ENCODE data around the gene MAPKAPK3. TPM values are rescaled to one million over a fixed set of nuclear protein-coding genes. Genes with fewer than 3 reads are reported as not detected.
A peak's percentile ranks its signal among the peaks of the same experiment; 100 is the strongest.

The MAPKAPK3 gene
- total RNA-seq, 2 donors from 2014 or later, result 84.8 to 106 TPM

DNA sequence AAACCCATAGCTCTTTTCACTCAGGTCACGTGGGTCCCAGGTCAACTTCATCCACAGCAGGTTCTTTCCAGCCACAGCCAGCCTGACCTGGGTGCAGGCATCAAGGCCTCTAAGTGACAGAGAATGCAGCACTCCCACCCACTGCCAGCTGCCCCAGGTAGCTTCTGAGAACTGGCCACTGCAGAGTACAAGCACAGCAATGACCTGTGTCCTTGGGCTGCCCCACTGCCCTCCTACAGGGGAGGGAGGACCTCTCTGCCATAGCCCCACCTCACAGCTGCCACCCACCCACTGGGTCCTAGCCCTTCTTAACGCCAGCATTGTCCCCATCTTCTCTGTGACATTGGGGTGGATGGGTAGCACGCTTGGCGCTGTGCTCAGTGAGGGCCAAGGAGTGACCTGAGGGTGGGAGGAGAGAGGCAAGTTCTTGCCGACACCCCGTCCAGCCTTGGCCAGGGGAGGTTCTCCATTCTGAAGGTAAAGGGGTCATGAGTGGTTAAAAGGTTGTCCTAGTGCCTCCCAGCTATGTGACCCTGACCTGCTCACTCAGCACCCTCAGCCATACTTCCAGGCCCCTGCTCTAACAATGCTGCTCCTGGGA lies 17.7 kb upstream of the MAPKAPK3 start:
- Mint-ChIP-seq H3K9me3 (no peaks in the 10 kb centered on the region), H3K27ac (peak overlapping the region; percentile 99), H3K36me3 (peaks cover 3% of the 10 kb centered on the region), H3K27me3 (no peaks in the 10 kb centered on the region), H3K4me3 (peak overlapping the region; percentile 88), H3K4me1 (ENCODE audit: low read depth in 2 of 2) (peaks cover 64 to 65% of the 10 kb centered on the region in 2 donors)
- DNase-seq (ENCODE audit: low spot score) (no peak), ATAC-seq (no peak)

DNA sequence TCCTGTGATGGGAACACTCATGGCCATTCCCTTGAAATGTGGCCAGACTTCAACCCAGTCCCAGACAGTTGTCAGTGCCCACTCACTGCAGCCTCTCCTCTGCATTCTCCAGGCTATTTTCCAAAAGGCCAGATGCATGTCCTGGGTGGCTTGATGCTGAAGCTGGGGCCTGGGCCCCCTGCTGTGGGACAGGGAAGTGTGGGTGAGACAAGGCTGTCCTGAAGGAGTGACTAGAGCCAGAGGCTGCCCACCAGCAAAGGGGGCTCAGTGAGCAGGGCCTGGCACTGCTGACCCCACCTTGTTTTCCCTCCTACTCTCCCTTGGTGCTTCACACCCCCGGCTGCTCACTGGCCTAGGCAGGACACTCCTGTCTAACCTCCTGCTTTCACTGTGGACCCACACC lies 17.2 kb upstream of the MAPKAPK3 start:
- no peak for DNase-seq (ENCODE audit: low spot score)
- Mint-ChIP-seq H3K27ac (peak overlapping the region; percentile 99), H3K4me3 (peak overlapping the region; percentile 88), H3K27me3 (no peaks in the 10 kb centered on the region), H3K4me1 (ENCODE audit: low read depth in 2 of 2) (peaks cover 64 to 67% of the 10 kb centered on the region in 2 donors), H3K9me3 (no peaks in the 10 kb centered on the region), H3K36me3 (peaks cover 4% of the 10 kb centered on the region)
- no peak for ATAC-seq

DNA sequence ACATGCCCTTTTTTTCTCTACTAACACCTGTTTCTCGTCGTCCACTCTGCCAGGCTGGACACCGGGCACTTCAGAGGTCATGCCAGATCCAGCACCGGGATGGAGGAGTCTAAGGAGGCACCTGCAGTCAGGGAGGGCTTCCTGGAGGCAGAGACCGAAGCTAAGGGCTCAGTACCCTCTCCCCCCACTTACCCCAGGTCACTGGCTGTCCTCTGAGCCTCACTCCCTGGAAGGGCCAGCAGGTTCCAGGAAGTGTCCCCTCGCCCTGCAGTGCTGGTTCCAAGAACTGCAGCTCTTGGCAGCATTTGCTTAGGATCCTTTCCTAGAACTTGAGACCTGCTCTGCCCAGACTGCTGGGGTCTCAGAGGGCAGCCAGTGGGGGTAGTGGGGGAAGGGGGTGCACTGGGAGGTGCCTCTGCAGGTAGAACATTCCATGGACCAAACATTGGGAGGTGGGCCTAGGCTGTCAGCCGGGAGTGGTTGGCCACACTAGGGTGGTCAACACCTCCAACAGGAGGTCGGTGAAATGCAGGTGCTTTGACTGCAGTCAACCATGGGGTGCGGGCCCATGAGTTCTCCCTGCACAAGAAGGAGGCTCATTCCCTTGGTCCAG lies 16.7 kb upstream of the MAPKAPK3 start:
- Mint-ChIP-seq H3K9me3 (no peaks in the 10 kb centered on the region), H3K27me3 (no peaks in the 10 kb centered on the region), H3K4me3 (peak overlapping the region; percentile 88), H3K36me3 (peaks cover 7% of the 10 kb centered on the region), H3K4me1 (ENCODE audit: low read depth in 2 of 2) (peaks cover 65 to 67% of the 10 kb centered on the region in 2 donors), H3K27ac (peak overlapping the region; percentile 99)
- ATAC-seq, result peak in 1 of 2 donors; percentile 7
- no peak for DNase-seq (ENCODE audit: low spot score)

DNA sequence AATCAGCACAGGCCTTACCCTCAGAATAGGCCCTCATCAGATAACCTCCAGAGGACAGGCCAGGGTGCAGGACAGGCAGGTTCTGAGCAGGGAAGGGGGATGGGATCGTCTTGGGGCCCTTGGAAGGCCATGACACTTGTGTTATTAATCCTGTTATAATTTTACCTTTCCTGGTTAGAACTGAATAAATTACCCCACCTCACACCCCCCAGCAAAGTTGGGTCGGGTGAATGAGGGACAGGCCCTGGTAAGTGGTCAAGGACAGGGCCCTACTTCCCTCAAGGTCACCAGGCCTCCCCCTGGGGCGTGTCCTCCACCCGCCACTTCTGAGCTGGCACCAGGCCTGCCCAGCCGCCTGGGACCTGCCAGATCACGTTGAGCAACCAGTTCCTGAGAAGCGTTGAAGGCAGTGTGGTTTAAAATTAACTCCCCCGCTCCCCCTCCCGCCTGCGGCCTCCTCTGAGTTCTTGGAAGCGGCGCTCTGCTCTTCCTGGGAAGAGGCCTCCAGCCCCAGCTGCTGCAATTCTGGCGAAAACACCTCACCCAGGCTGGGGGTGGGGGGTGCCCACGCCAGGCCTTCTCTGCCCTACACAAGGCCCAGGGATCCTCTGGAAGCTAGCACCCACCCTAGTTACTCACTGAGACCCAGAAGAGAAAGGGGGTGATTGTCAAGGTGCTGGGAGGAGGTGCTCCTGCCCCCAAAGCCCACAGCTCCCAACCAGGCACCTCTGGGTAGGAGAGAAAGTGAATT lies 15.9 kb upstream of the MAPKAPK3 start:
- Mint-ChIP-seq H3K36me3 (peaks cover 14% of the 10 kb centered on the region), H3K4me3 (peak overlapping the region; percentile 88), H3K27ac (peak overlapping the region; percentile 99), H3K27me3 (no peaks in the 10 kb centered on the region), H3K9me3 (no peaks in the 10 kb centered on the region), H3K4me1 (ENCODE audit: low read depth in 2 of 2) (peaks cover 73 to 74% of the 10 kb centered on the region in 2 donors)
- DNase-seq (ENCODE audit: low spot score) (peak; percentile 96), ATAC-seq (peak; percentile 85 to 90)

DNA sequence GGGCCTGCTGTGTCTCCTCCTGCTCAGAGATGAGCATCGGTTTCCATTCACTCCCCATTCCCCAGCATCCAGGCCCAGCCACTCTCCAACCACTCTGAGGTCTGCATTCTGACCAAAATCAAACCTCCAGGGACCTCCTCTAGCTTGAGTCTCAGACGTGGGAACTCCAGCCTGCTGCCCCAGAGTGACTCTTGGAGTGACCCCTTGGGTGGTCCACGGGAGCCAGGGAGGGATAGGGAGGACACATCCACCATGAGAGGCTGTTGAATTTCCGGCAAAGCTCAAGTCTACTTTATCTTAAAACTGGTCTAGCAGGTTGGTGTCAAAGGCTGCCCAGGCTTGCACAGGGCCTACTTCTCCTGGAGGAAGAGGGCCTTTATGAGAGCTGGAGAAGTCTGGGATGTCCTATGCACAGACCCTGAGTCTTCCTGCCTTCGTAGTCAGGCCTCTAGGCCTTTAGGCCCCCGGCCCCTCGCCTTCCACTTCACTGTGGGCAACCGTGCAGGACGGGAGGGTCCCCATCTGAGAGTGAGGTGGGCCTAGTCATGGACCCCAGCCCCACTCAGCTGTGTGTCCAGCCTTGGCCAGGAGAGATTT lies 14.3 kb upstream of the MAPKAPK3 start:
- peak overlapping the region; percentile 88 for H3K4me3 Mint-ChIP-seq
- peak overlapping the region; percentile 99 for H3K27ac Mint-ChIP-seq
- peaks cover 18% of the 10 kb centered on the region for H3K36me3 Mint-ChIP-seq
- ATAC-seq (no peak), DNase-seq (ENCODE audit: low spot score) (no peak)
- peaks cover 82 to 89% of the 10 kb centered on the region in 2 donors for H3K4me1 Mint-ChIP-seq (ENCODE audit: low read depth in 2 of 2)
- H3K27me3 Mint-ChIP-seq, result no peaks in the 10 kb centered on the region
- H3K9me3 Mint-ChIP-seq, result no peaks in the 10 kb centered on the region

DNA sequence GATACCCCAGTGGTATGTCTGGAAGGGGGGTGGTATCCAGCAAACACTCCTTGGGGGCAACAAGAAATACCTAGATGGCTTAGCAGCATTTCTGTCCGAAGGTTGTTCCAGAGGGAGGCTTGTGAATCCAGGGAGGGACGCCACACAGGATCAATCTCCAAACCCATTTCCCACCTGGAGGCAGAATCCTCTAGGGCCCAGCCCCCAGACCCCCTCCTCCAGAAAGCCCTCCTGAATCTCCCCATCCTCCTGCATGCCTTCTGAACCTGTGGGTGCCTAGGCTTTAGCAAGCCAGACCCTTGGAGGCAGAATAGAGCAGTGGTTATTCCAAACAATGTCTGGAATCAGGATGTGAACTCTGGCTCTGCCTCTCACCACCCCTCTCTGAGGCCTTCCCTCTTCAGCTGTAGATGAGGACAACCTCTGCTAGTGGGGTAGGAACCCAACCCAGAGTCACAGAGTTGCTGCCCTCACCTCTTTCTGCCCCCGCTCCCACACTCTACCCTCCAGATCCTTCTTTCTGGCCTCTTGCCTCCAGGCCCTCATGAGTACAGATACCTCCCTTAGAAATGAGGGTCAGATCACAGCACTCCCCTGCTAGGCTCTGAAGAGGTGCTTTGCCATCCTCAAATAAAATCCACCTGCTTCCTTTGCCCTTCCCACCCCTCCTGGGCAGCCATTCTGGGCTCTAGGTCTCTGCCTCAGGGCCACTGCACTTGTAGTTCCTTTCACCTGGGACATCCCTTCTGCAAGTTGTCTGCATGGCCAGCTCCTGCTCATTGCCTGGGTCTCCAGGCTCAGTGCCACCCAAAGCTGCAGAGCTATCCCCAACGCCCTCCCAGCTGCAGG lies 13.5 kb upstream of the MAPKAPK3 start:
- Mint-ChIP-seq H3K4me3 (peak overlapping the region; percentile 91), H3K27ac (peak overlapping the region; percentile 99), H3K36me3 (peaks cover 26% of the 10 kb centered on the region), H3K27me3 (no peaks in the 10 kb centered on the region), H3K9me3 (no peaks in the 10 kb centered on the region), H3K4me1 (ENCODE audit: low read depth in 2 of 2) (peaks cover 84 to 92% of the 10 kb centered on the region in 2 donors)
- ATAC-seq (no peak), DNase-seq (ENCODE audit: low spot score) (no peak)

DNA sequence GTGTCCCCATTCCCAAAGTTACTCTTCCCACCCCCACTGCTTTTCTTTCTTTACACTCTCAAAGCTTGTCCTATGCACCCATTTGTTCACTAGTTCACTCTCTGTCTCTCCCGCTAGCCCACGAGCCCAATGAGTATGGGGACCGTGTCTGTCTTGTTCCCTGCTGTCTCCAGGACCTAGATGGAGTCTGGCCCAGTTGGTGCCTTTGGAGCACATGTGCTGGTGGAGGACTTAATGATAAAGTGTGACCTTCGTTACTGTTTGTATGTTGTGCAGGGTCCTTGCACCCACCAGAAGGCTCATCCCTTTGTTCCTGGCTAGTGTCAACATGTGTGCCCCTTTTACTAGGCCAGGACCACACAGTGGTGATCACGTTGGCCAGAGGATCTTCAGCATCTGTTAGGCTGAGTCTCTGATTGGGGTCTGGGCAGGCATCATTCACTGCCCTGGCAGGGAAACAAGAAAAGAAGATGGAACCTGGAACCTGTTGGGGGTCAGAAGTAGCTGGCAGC lies 12.8 kb upstream of the MAPKAPK3 start:
- H3K27ac Mint-ChIP-seq, result peak overlapping the region; percentile 99
- no peaks in the 10 kb centered on the region for H3K27me3 Mint-ChIP-seq
- H3K4me3 Mint-ChIP-seq, result peak overlapping the region; percentile 91
- H3K4me1 Mint-ChIP-seq (ENCODE audit: low read depth in 2 of 2), result peaks cover 87 to 94% of the 10 kb centered on the region in 2 donors
- DNase-seq (ENCODE audit: low spot score) (no peak), ATAC-seq (no peak)
- no peaks in the 10 kb centered on the region for H3K9me3 Mint-ChIP-seq
- H3K36me3 Mint-ChIP-seq, result peaks cover 32% of the 10 kb centered on the region

DNA sequence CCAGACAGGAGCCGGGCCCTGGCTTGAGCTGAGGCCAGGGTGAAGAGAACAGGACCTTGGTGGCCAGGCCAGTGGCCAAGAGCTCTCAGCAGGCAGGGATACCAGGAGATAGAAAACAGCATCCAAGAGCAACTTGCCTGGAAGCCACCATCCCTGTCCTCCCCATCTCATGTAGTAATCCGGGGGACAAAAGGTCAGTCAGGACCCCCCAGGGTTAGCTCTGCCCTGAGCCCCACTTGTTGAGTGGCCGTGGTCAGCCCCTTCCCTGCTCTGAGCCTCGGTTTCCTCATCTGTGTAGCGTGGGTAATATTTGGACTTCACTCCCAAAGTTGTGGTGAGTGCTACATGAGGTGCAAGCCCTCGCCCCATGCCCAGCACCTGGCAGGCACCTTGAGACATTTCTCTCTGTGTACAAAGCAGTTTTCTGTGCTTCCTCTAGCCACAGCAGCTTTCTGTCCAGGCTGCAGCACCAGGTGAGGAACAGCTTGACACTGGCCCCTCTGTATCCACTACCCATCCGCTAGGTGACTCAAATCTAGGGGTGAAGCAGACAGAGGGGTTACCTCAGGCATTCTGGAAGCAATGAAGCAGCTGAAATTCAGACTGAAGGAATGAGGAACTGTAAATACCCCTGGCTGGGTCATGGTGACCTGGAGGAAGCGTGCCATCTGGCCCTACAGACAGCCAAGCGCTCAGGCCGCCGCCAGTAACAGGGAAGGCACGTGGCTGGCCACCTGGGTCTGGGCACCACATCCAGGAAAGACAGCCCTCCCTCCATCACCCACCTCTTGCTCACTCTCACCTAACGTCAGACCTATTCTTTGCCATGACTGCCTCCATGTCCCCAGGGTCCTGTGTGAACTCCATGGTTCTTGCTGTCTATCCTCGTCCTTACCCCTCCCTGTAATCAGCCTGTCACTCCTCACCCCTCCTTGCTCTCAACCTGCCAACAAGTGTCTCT lies 12.0 kb upstream of the MAPKAPK3 start:
- Mint-ChIP-seq H3K4me1 (ENCODE audit: low read depth in 2 of 2) (peaks cover 86 to 93% of the 10 kb centered on the region in 2 donors), H3K27me3 (no peaks in the 10 kb centered on the region), H3K36me3 (peaks cover 38% of the 10 kb centered on the region), H3K4me3 (peak overlapping the region; percentile 91), H3K27ac (peak overlapping the region; percentile 99), H3K9me3 (no peaks in the 10 kb centered on the region)
- no peak for ATAC-seq
- no peak for DNase-seq (ENCODE audit: low spot score)

DNA sequence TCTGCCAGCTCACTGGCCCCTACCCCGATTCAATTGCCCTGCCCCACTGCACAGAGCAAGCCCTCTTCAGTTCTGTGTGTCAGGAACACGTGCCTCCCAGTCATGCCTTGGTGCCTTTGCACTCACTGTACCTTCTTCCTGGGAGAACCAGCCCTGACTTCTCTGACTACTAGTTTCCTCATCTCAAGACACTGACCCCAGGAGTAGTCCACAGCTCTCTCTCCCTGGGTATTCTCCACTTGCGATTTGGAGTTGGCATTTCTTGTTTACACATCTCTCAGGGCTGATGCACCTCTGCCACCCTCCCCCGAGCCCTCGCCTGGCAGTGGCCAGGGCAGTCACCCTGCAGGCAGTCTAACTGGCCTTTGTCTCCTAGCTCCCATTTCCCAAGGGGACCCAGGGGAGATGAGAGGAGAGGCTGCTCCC lies 11.0 kb upstream of the MAPKAPK3 start:
- H3K27me3 Mint-ChIP-seq, result no peaks in the 10 kb centered on the region
- peak overlapping the region; percentile 91 for H3K4me3 Mint-ChIP-seq
- DNase-seq (ENCODE audit: low spot score) (no peak), ATAC-seq (no peak)
- H3K9me3 Mint-ChIP-seq, result no peaks in the 10 kb centered on the region
- H3K27ac Mint-ChIP-seq, result peak overlapping the region; percentile 99
- peaks cover 82 to 95% of the 10 kb centered on the region in 2 donors for H3K4me1 Mint-ChIP-seq (ENCODE audit: low read depth in 2 of 2)
- peaks cover 38% of the 10 kb centered on the region for H3K36me3 Mint-ChIP-seq

DNA sequence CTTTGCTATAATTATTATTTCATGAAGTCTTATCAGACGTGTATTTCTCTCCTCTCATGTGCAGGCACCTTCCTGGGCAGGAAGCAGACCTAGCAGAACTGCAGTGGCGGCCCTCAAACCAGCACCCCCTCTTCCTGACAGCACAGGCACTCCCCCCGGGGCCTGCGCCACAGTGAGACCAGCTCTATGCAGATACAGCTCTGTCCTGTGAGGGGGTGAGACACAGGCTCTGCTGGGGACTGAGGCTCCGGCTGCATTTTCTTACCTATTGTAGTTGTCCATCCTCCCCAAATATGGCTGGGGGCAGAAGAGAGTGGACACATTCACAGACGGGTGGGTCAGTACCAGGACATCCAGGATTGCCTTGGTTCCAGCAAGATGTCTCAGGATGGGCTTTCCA lies 10.4 kb upstream of the MAPKAPK3 start:
- peak overlapping the region; percentile 91 for H3K4me3 Mint-ChIP-seq
- H3K27me3 Mint-ChIP-seq, result no peaks in the 10 kb centered on the region
- H3K36me3 Mint-ChIP-seq, result peaks cover 38% of the 10 kb centered on the region
- peak overlapping the region; percentile 99 for H3K27ac Mint-ChIP-seq
- DNase-seq (ENCODE audit: low spot score) (no peak), ATAC-seq (no peak)
- H3K4me1 Mint-ChIP-seq (ENCODE audit: low read depth in 2 of 2), result peaks cover 75 to 89% of the 10 kb centered on the region in 2 donors
- no peaks in the 10 kb centered on the region for H3K9me3 Mint-ChIP-seq

DNA sequence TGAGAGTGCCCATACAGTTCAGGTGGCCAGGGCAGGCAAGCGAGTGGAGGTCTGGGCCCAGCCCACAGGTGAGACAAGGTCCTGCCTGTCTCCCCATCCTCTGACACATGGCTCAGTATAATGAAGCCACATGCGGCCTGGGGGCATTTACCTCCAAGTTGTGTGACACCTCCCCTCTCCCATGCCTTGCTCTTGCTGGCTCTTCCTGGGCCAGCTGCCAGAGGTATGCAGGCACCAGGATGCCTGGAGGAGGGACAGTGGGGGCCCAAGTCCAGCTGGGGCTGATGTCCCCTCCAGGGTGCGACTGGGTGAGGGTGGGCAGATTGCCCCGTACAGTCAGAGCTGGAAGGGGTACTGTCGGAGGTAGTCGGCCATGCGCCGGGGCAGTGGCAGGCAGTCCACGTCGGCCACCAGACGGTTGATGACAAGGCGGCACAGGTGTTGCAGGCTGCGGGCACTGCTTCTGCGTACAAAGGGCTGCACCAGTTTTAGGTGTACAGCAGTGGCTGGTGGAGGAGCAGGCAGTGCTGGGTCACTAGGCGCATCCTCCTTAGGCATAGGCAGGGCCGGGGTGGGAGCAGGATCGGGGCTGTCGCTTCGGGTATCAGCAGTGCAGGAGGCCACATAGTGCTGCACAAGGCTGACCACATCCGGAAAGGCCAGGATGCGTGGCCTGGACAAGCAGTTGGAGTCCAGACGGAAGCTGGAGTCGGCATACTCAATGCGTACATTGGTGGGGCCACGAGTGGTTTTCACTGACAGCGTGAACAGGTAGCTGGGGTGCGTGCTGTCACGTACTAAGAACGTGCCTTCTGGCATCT lies 9.5 kb upstream of the MAPKAPK3 start:
- Mint-ChIP-seq H3K4me3 (peak overlapping the region; percentile 91), H3K27me3 (no peaks in the 10 kb centered on the region), H3K36me3 (peaks cover 38% of the 10 kb centered on the region), H3K9me3 (no peaks in the 10 kb centered on the region), H3K4me1 (ENCODE audit: low read depth in 2 of 2) (peaks cover 73 to 89% of the 10 kb centered on the region in 2 donors), H3K27ac (peak overlapping the region; percentile 99)
- ATAC-seq (no peak), DNase-seq (ENCODE audit: low spot score) (no peak)

Measured in natural killer cell treated with Interleukin-12 subunit alpha and Interleukin-12 subunit beta and Interleukin-15 and Interleukin-18, amount 100 ng/mL, for 72 hours (primary cell).